ENCODE measurements around the gene PADI3. TPM values are rescaled to one million over a fixed set of nuclear protein-coding genes. Genes with fewer than 3 reads are reported as not detected.

Gene PADI3
- total and polyA plus RNA-seq, 2 donors (not counting 3 experiments of a cell fraction or from before 2014, with no cell fraction given): not detected

- intact Hi-C loops (cut with micrococcal nuclease): no loop called here
- no peak overlapping the region for H3K4me3 ChIP-seq (replicated peaks in 1 of 3; ENCODE audit: insufficient read depth in 1 of 3, low read depth in 1 of 3, low read length in 3 of 3)
- dilution Hi-C loops (cut with MboI; ENCODE audit: extremely low pct_ligation_motif_present, low sequenced_read_pairs): no loop called here
- no peaks in the 10 kb centered on the region for H3K9me3 ChIP-seq (replicated peaks; ENCODE audit: control insufficient read depth, insufficient read depth, low read length)
- CTCF ChIA-PET: no interaction called here
- H4K20me1 ChIP-seq (replicated peaks; ENCODE audit: control insufficient read depth, extremely low read depth, insufficient read depth, low read length): no peaks in the 10 kb centered on the region
- POLR2A ChIA-PET: no interaction called here
- H3K4me2 ChIP-seq (ENCODE audit: insufficient read depth, low read length): no peak overlapping the region
- no peaks in the 10 kb centered on the region for H3K79me2 ChIP-seq (ENCODE audit: control insufficient read depth, insufficient read depth, low read length)
- FAIRE-seq (no peak), DNase-seq (ENCODE audit: low read depth, low spot score) (no peak)
- TF ChIP-seq POLR2A (IDR thresholded peaks at IDR 0.05; ENCODE audit: low read depth, low read length) (no peak), EZH2 (IDR thresholded peaks at IDR 0.05; ENCODE audit: borderline replicate concordance, low read depth, low read length, severe bottlenecking) (no peak)
- H3K27me3 ChIP-seq (ENCODE audit: control insufficient read depth in 2 of 2, insufficient read depth in 2 of 2, low read length in 2 of 2): no peaks in the 10 kb centered on the region
- no peak overlapping the region for H3K9ac ChIP-seq (replicated peaks; ENCODE audit: extremely low read depth, insufficient read depth, low read length)
- no peaks in the 10 kb centered on the region for H3K9me1 ChIP-seq (replicated peaks; ENCODE audit: control insufficient read depth, extremely low read depth, insufficient read depth, low read length)
- peaks cover 4% of the 10 kb centered on the region for H3K4me1 ChIP-seq (ENCODE audit: control insufficient read depth, extremely low read depth, insufficient read depth, low read length)
- BruUV-seq (replicated peaks): no TSS peak
- no peak overlapping the region for H3K27ac ChIP-seq (ENCODE audit: insufficient read depth, low read depth, low read length)
- no peaks in the 10 kb centered on the region for H3K36me3 ChIP-seq (ENCODE audit: control insufficient read depth in 2 of 2, extremely low read depth in 1 of 2, insufficient read depth in 2 of 2, low read length in 2 of 2)
- no peak overlapping the region for H2AFZ ChIP-seq (ENCODE audit: low read depth, low read length)
These were observed 45.0 kb downstream of the PADI3 start for GRCh38 chr1:17293681-17294425.

- Histone ChIP-seq H3K4me2 (ENCODE audit: insufficient read depth, low read length) (no peak overlapping the region), H3K9me3 (replicated peaks; ENCODE audit: control insufficient read depth, insufficient read depth, low read length) (no peaks in the 10 kb centered on the region), H3K4me1 (ENCODE audit: control insufficient read depth, extremely low read depth, insufficient read depth, low read length) (no peaks in the 10 kb centered on the region), H2AFZ (ENCODE audit: low read depth, low read length) (no peak overlapping the region), H3K4me3 (replicated peaks in 1 of 3; ENCODE audit: insufficient read depth in 1 of 3, low read depth in 1 of 3, low read length in 3 of 3) (no peak overlapping the region), H3K36me3 (ENCODE audit: control insufficient read depth in 2 of 2, extremely low read depth in 1 of 2, insufficient read depth in 2 of 2, low read length in 2 of 2) (no peaks in the 10 kb centered on the region), H3K27ac (ENCODE audit: insufficient read depth, low read depth, low read length) (no peak overlapping the region), H4K20me1 (replicated peaks; ENCODE audit: control insufficient read depth, extremely low read depth, insufficient read depth, low read length) (no peaks in the 10 kb centered on the region), H3K79me2 (ENCODE audit: control insufficient read depth, insufficient read depth, low read length) (no peaks in the 10 kb centered on the region), H3K9ac (replicated peaks; ENCODE audit: extremely low read depth, insufficient read depth, low read length) (no peak overlapping the region), H3K27me3 (ENCODE audit: control insufficient read depth in 2 of 2, insufficient read depth in 2 of 2, low read length in 2 of 2) (no peaks in the 10 kb centered on the region), H3K9me1 (replicated peaks; ENCODE audit: control insufficient read depth, extremely low read depth, insufficient read depth, low read length) (no peaks in the 10 kb centered on the region)
- dilution Hi-C loops (cut with MboI; ENCODE audit: extremely low pct_ligation_motif_present, low sequenced_read_pairs) (no loop called here), intact Hi-C loops (cut with micrococcal nuclease) (no loop called here)
- CTCF ChIA-PET: no interaction called here
- no peak for DNase-seq (ENCODE audit: low read depth, low spot score)
- TF ChIP-seq GATA2 (IDR thresholded peaks at IDR 0.05; ENCODE audit: insufficient read depth, insufficient read length, low read depth, low read length) (no peak), MYC (IDR thresholded peaks at IDR 0.05; ENCODE audit: low read depth, low read length) (no peak)
- BruUV-seq (replicated peaks): no TSS peak
- POLR2A ChIA-PET: no interaction called here
- no peak for FAIRE-seq
These were observed 46.4 kb downstream of the PADI3 start for GRCh38 chr1:17295292-17295691.

Data from endothelial cell of umbilical vein (primary cell).